Sigmoid colon (tissue), 7 donors: ENCODE measurements around the gene UCN2. TPM values are rescaled to one million over a fixed set of nuclear protein-coding genes. Genes with fewer than 3 reads are reported as not detected.
A peak's percentile ranks its signal among the peaks of the same experiment; 100 is the strongest.

Experiments used
- DNase-seq: peaks from one replicate; pipeline ENCODE4 v3.0.0-alpha.2; 2019
- H3K27ac ChIP-seq, 4 donors: fragments of 200-600 bp; sonication (generic); one replicate each; pipeline ENCODE4 v1.5.1; 2016 to 2019; ENCODE audit warnings: mild to moderate bottlenecking in 1 of 4
- H3K27me3 ChIP-seq, 3 donors: fragments of 200-600 bp; sonication (generic); one replicate each; pipeline ENCODE4 v1.5.1; 2019; ENCODE audit warnings: mild to moderate bottlenecking in 1 of 3
- H3K36me3 ChIP-seq, 4 donors: fragments of 200-600 bp; sonication (generic); one replicate each; pipeline ENCODE4 v1.5.1; 2016 to 2019
- H3K4me1 ChIP-seq, 4 donors: fragments of 200-600 bp; sonication (generic); one replicate each; pipeline ENCODE4 v1.5.1; 2017 to 2019
- H3K4me3 ChIP-seq, 4 donors: fragments of 200-600 bp; sonication (generic); one replicate each; pipeline ENCODE4 v1.5.1; 2017 to 2019; ENCODE audit warnings: mild to moderate bottlenecking in 2 of 4, moderate library complexity in 1 of 4
- H3K9me3 ChIP-seq, 4 donors: fragments of 200-600 bp in 3 of 4; sonication (generic) in 3 of 4; one replicate each; pipeline versions ENCODE4 v1.5.1 to v1.6.1; 2013 to 2019
- CTCF ChIP-seq, 4 experiments: fragments of 450-650 bp in 3 of 4; fragments of 200-600 bp in 1 of 4; IDR thresholded peaks; one replicate each; pipeline ENCODE4 v1.5.1; 2016 to 2019; ENCODE audit warnings: antibody characterized with exemption in 4 of 4, mild to moderate bottlenecking in 3 of 4, moderate library complexity in 2 of 4
- EP300 ChIP-seq, 4 donors: sonication (generic); formaldehyde crosslinking; IDR thresholded peaks; one replicate each; pipeline ENCODE4 v1.6.1; 2017; ENCODE audit warnings: antibody characterized with exemption in 4 of 4
- POLR2A ChIP-seq, 2 donors: fragments of 450-650 bp; IDR thresholded peaks; one replicate each; pipeline ENCODE4 v1.6.1; 2016; ENCODE audit warnings: antibody characterized with exemption in 2 of 2, mild to moderate bottlenecking in 2 of 2, moderate library complexity in 2 of 2
- POLR2AphosphoS5 ChIP-seq, 4 donors: sonication (generic); formaldehyde crosslinking; IDR thresholded peaks; one replicate each; pipeline ENCODE4 v1.6.1; 2017; ENCODE audit warnings: antibody characterized with exemption in 4 of 4
- WGBS, 2 donors: extraction: QIAGEN DNeasy Blood & Tissue Kit; methylation state at CpG; one replicate each; pipeline ENCODE4 v1.1.7; 2013; 5-methylcytosine and 5-hydroxymethylcytosine counted together
- intact Hi-C: fragments of 100-400 bp; cut with DNase I; formaldehyde crosslinking; loops from one replicate; pipeline ENCODE4 v1.15.1; 2023
- polyA plus RNA-seq, 3 donors: library from polyadenylated mRNA; stranded (reverse); fragments of 200-250 nt; gene quantifications; one replicate each; pipeline ENCODE4 v1.2.3, GENCODE V29; 2013
- total RNA-seq, 4 donors: library from RNA; depleted of rRNA; stranded (reverse); fragments of >200 nt; gene quantifications; one replicate each; pipeline ENCODE4 v1.1.0, GENCODE V29; 2016
- donor health status: healthy with polysubstance abuse.
- donor health status: Bipolar disorder and iron deficiency.
- donor health status: healthy.

Gene UCN2
- total and polyA plus RNA-seq, 7 donors: 0.10 TPM; not detected in 6

GRCh38 chr3:48562367-48563095 is 1.1 kb downstream of the UCN2 start:
- no peaks in the 10 kb centered on the region for H3K36me3 ChIP-seq
- H3K27me3 ChIP-seq: no peaks in the 10 kb centered on the region
- H3K9me3 ChIP-seq: no peaks in the 10 kb centered on the region
- no peak overlapping the region for H3K4me3 ChIP-seq
- no peak for TF ChIP-seq POLR2AphosphoS5 (IDR thresholded peaks at IDR 0.05)
- TF ChIP-seq EP300 (IDR thresholded peaks at IDR 0.05): no peak
- TF ChIP-seq CTCF (IDR thresholded peaks at IDR 0.05): no peak
- TF ChIP-seq POLR2A (IDR thresholded peaks at IDR 0.05): no peak
- H3K27ac ChIP-seq: no peak overlapping the region
- peaks cover 0 to 38% (median 30%) of the 10 kb centered on the region in 4 donors for H3K4me1 ChIP-seq
- intact Hi-C loops: no loop called here
- 83 to 91% methylated on average over 20 of the region's 20 CpGs for WGBS, 2 donors
- DNase-seq: no peak

- no peaks in the 10 kb centered on the region for H3K27me3 ChIP-seq
- peak overlapping the region; percentile 71 to 85 (median 74) for H3K27ac ChIP-seq
- intact Hi-C loops: loop anchor here (2.0 kb wide), 2 partner anchors 48 to 74 kb away; partner anchors contain the start of genes SLC26A6 and UQCRC1
- H3K4me1 ChIP-seq: peaks cover 0 to 47% (median 40%) of the 10 kb centered on the region in 4 donors
- TF ChIP-seq EP300 (IDR thresholded peaks at IDR 0.05): no peak
- TF ChIP-seq CTCF (IDR thresholded peaks at IDR 0.05): peak in 2 of 4 experiments; percentile 21 to 27
- WGBS, 2 donors: 43 to 55% methylated on average over 21 of the region's 21 CpGs
- peak overlapping the region; percentile 11 to 49 (median 44) for H3K4me3 ChIP-seq
- DNase-seq: peak; percentile 88
- no peaks in the 10 kb centered on the region for H3K9me3 ChIP-seq
- no peaks in the 10 kb centered on the region for H3K36me3 ChIP-seq
These were observed 2.4 kb downstream of the UCN2 start for GRCh38 chr3:48561045-48561736.

- peak overlapping the region; percentile 11 to 49 (median 44) for H3K4me3 ChIP-seq
- peak; percentile 76 for DNase-seq
- 25 to 51% methylated on average over 5 of the region's 5 CpGs for WGBS, 2 donors
These were observed 2.9 kb downstream of the UCN2 start for GRCh38 chr3:48560648-48561018.

GRCh38 chr3:48558493-48559134 is 5.0 kb downstream of the UCN2 start:
- no peaks in the 10 kb centered on the region for H3K36me3 ChIP-seq
- intact Hi-C loops: loop anchor here (5.0 kb wide), 2 partner anchors 111 to 156 kb away; partner anchors contain the start of gene ATRIP
- H3K4me1 ChIP-seq: peaks cover 0 to 52% (median 42%) of the 10 kb centered on the region in 4 donors
- peak overlapping the region; percentile 66 to 83 (median 74) for H3K27ac ChIP-seq
- peak; percentile 80 for DNase-seq
- WGBS, 2 donors: 51 to 66% methylated on average over 6 of the region's 6 CpGs
- TF ChIP-seq EP300 (IDR thresholded peaks at IDR 0.05): no peak
- no peak for TF ChIP-seq POLR2A (IDR thresholded peaks at IDR 0.05)
- no peak for TF ChIP-seq CTCF (IDR thresholded peaks at IDR 0.05)
- no peak for TF ChIP-seq POLR2AphosphoS5 (IDR thresholded peaks at IDR 0.05)
- H3K4me3 ChIP-seq: no peak overlapping the region
- no peaks in the 10 kb centered on the region for H3K9me3 ChIP-seq
- no peaks in the 10 kb centered on the region for H3K27me3 ChIP-seq

More at GRCh38 chr3:48560648-48561018, 2.9 kb downstream of the UCN2 start:
- no peaks in the 10 kb centered on the region for H3K27me3 ChIP-seq
- TF ChIP-seq EP300 (IDR thresholded peaks at IDR 0.05) (no peak), CTCF (IDR thresholded peaks at IDR 0.05) (no peak), POLR2AphosphoS5 (IDR thresholded peaks at IDR 0.05) (no peak), POLR2A (IDR thresholded peaks at IDR 0.05) (no peak)
- H3K9me3 ChIP-seq: no peaks in the 10 kb centered on the region
- H3K36me3 ChIP-seq: no peaks in the 10 kb centered on the region
- peak overlapping the region; percentile 71 to 85 (median 74) for H3K27ac ChIP-seq
- intact Hi-C loops: loop anchor here (2.0 kb wide), 2 partner anchors 48 to 74 kb away; partner anchors contain the start of genes SLC26A6 and UQCRC1
- H3K4me1 ChIP-seq: peaks cover 0 to 52% (median 42%) of the 10 kb centered on the region in 4 donors
